ENCODE results near the gene ZNF490.
A peak's percentile ranks its signal among the peaks of the same experiment; 100 is the strongest.
"Not testable (repeated sequence)": the region's sequence is repeated elsewhere in the genome, so short reads cannot be mapped to it uniquely, and the experiment has no call there.

The ZNF490 gene

DNA sequence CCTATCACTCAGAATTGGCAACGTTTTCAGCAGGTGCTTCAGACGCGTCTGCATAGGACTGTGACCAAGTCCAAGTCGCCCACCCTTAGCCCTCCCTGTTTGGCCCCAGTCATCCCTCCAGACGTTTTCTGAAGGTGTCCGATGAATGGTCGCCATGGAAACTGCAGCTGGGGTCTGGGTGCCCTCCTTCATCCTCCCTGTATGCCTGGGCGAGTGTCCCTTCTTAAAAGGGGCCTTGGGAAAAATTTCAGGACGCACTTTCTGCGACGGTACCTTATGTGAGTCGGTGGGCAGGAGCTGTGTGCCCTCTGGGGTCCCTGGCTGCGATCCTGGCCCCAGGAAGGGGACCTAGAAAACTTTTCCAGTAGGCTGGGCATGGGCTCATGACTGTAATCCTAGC lies 30.8 kb upstream of the ZNF490 start:
- Histone ChIP-seq H3K36me3 (ENCODE audit: control insufficient read depth, insufficient read depth, low read length) (no peaks in the 10 kb centered on the region), H3K27me3 (ENCODE audit: control insufficient read depth, insufficient read depth, low read length) (no peaks in the 10 kb centered on the region), H3K27ac (ENCODE audit: low read depth, low read length) (no peak overlapping the region), H3K4me3 (ENCODE audit: low read length) (no peak overlapping the region), H3K9ac (ENCODE audit: low read length) (no peak overlapping the region), H3K4me1 (ENCODE audit: control insufficient read depth, insufficient read depth, low read length) (peaks cover 3% of the 10 kb centered on the region)

DNA sequence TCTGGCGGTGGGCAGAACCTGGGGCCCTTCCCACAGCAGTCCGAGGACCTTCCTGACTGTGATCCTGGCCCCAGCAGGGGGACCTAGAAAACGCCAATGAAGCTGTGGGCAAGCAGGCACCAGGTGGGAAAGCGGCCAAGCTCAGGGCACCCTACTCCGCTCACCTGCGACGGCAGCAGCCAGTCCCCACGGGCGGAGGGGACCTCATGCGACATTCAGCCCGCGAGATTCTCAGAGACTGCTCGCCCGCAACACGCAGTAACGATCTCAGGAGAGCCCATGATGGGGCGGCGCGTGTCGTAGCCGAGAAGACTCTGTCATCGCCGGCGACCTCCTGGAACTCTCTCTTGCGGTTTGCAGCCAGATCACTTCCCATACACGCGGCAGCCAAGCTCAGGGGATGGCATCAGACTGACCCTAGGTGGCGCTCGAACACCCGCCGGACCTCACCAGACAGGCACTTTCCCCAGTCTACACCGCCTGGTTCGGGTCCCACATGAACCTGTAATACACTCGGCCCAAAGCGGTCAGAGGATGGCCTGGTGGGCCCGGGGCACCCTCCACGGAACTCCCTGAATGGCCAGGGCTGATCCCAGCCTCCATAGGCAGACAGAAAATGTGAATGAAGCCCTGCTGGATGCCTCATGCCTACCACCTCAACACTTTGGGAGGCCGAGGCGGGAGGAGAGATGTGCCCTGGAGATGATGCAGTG lies 29.4 kb upstream of the ZNF490 start:
- Histone ChIP-seq H3K9ac (ENCODE audit: low read length) (no peak overlapping the region), H3K4me3 (ENCODE audit: low read length) (peak overlapping the region; percentile 42), H3K36me3 (ENCODE audit: control insufficient read depth, insufficient read depth, low read length) (no peaks in the 10 kb centered on the region), H3K27ac (ENCODE audit: low read depth, low read length) (no peak overlapping the region), H3K4me1 (ENCODE audit: control insufficient read depth, insufficient read depth, low read length) (peaks cover 3% of the 10 kb centered on the region), H3K27me3 (ENCODE audit: control insufficient read depth, insufficient read depth, low read length) (no peaks in the 10 kb centered on the region)

DNA sequence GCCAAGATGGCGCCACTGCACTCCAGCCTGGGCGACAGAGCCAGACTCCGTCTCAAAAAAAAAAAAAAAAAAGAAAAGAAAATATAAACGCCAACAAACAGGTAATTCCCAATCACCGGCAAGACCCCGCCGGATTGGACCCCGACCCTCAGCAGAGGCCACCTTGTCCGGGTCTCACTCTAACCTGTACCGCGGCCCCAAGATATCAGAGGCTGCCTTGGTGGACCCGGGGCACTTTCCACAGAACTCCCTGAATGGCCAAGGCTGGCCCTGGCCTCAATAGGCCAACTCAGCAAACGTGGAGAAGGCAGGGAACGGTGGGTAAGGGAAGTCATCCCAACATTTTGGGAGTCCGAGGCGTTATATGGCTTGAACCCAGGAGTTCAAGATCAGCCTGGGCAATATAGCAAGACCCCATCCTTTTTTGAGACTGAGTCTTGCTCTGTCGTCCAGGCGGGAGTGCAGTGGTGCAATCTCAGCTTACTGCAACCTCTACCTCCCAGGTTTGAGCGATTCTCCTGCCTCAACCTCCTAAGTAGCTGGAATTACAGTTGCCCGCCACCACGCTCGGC lies 28.1 kb upstream of the ZNF490 start:
- Histone ChIP-seq H3K36me3 (ENCODE audit: control insufficient read depth, insufficient read depth, low read length) (no peaks in the 10 kb centered on the region), H3K9ac (ENCODE audit: low read length) (no peak overlapping the region), H3K4me1 (ENCODE audit: control insufficient read depth, insufficient read depth, low read length) (peaks cover 3% of the 10 kb centered on the region), H3K27me3 (ENCODE audit: control insufficient read depth, insufficient read depth, low read length) (no peaks in the 10 kb centered on the region), H3K27ac (ENCODE audit: low read depth, low read length) (no peak overlapping the region), H3K4me3 (ENCODE audit: low read length) (no peak overlapping the region)

DNA sequence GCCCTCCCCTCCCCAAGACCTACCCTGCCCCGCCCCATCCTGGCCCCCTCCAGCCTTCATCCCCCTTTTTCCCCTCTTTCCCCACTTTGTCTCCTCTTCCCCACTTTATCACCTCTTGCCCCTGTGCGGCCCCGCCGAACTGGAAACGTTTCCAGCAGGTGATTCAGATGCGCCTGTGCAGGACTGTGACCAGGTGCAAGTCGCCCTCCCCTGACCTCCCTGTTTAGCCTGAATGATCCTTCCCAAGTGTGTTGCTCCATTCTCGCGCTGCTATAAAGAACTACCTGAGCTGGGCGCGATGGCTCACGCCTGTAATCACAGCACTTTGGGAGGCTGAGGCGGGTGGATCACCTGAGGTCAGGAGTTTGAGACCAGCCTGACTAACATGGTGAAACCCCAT lies 26.0 kb upstream of the ZNF490 start:
- no peak overlapping the region for H3K4me3 ChIP-seq (ENCODE audit: low read length)
- no peak overlapping the region for H3K9ac ChIP-seq (ENCODE audit: low read length)
- no peaks in the 10 kb centered on the region for H3K27me3 ChIP-seq (ENCODE audit: control insufficient read depth, insufficient read depth, low read length)
- no peak overlapping the region for H3K27ac ChIP-seq (ENCODE audit: low read depth, low read length)
- peaks cover 3% of the 10 kb centered on the region for H3K4me1 ChIP-seq (ENCODE audit: control insufficient read depth, insufficient read depth, low read length)
- peaks cover 3% of the 10 kb centered on the region for H3K36me3 ChIP-seq (ENCODE audit: control insufficient read depth, insufficient read depth, low read length)

DNA sequence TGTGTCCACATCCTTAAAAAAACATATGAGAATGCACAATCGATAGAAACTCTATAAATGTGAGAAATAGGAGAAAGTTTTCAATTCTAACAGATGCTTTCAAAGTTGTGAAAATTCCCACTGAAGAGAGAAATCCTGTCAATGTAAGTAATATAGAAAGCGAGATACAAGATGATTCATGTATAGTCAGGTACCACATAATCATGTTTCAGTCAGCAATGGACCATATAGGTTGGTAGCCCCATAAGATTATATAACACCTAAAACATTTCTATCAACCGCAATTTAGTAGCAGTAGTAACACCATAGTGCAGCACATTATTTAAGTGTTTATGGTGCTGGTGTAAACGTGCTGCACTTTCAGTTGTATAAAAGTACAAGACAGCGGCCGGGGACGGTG lies 18.6 kb upstream of the ZNF490 start:
- H3K36me3 ChIP-seq (ENCODE audit: control insufficient read depth, insufficient read depth, low read length): peaks cover 27% of the 10 kb centered on the region
- no peaks in the 10 kb centered on the region for H3K27me3 ChIP-seq (ENCODE audit: control insufficient read depth, insufficient read depth, low read length)
- no peak overlapping the region for H3K27ac ChIP-seq (ENCODE audit: low read depth, low read length)
- H3K9ac ChIP-seq (ENCODE audit: low read length): no peak overlapping the region
- no peaks in the 10 kb centered on the region for H3K4me1 ChIP-seq (ENCODE audit: control insufficient read depth, insufficient read depth, low read length)
- no peak overlapping the region for H3K4me3 ChIP-seq (ENCODE audit: low read length)

DNA sequence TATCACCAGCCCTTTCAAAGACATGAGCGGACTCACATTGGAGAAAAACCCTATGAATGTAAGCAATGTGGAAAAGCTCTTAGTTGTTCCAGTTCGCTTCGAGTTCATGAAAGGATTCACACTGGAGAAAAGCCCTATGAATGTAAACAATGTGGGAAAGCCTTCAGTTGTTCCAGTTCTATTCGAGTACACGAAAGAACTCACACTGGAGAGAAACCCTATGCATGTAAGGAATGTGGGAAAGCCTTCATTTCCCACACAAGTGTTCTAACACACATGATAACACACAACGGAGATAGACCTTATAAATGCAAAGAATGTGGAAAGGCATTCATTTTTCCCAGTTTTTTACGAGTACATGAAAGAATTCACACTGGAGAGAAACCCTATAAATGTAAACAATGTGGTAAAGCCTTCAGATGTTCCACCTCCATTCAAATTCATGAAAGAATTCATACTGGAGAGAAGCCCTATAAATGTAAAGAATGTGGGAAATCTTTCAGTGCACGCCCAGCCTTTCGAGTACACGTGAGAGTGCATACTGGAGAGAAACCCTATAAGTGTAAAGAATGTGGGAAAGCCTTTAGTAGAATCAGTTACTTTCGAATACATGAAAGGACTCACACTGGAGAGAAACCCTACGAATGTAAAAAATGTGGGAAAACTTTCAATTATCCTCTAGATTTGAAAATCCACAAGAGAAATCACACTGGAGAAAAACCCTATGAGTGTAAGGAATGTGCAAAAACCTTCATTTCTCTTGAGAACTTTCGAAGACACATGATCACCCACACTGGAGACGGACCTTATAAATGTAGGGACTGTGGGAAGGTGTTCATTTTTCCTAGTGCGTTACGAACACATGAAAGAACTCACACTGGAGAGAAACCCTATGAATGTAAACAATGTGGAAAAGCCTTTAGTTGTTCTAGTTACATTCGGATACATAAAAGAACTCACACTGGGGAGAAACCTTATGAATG lies 17.7 kb upstream of the ZNF490 start:
- H3K4me1 ChIP-seq (ENCODE audit: control insufficient read depth, insufficient read depth, low read length): no peaks in the 10 kb centered on the region
- no peak overlapping the region for H3K4me3 ChIP-seq (ENCODE audit: low read length)
- H3K27me3 ChIP-seq (ENCODE audit: control insufficient read depth, insufficient read depth, low read length): no peaks in the 10 kb centered on the region
- peaks cover 24% of the 10 kb centered on the region for H3K36me3 ChIP-seq (ENCODE audit: control insufficient read depth, insufficient read depth, low read length)
- H3K9ac ChIP-seq (ENCODE audit: low read length): no peak overlapping the region
- no peak overlapping the region for H3K27ac ChIP-seq (ENCODE audit: low read depth, low read length)

DNA sequence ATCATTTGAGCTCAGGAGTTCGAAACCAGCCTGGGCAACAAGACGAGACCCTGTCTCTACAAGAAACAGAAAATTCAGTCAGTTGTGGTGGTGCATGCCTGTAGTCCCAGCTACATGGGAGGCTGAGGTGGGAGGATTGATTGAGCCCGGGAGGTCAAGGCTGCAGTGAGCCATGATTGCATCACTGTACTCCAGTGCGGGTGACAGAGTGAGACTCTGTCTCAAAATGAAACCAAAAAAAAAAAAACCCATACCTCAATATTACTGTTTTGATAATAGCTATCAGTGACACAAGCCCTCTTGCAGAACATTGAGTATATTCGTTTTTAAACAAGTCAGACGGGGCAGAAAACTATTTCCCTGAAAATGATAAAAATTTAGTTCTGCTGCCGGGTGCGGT lies 16.3 kb upstream of the ZNF490 start:
- Histone ChIP-seq H3K36me3 (ENCODE audit: control insufficient read depth, insufficient read depth, low read length) (peaks cover 24% of the 10 kb centered on the region), H3K4me3 (ENCODE audit: low read length) (no peak overlapping the region), H3K27me3 (ENCODE audit: control insufficient read depth, insufficient read depth, low read length) (no peaks in the 10 kb centered on the region), H3K4me1 (ENCODE audit: control insufficient read depth, insufficient read depth, low read length) (no peaks in the 10 kb centered on the region), H3K9ac (ENCODE audit: low read length) (no peak overlapping the region), H3K27ac (ENCODE audit: low read depth, low read length) (no peak overlapping the region)

DNA sequence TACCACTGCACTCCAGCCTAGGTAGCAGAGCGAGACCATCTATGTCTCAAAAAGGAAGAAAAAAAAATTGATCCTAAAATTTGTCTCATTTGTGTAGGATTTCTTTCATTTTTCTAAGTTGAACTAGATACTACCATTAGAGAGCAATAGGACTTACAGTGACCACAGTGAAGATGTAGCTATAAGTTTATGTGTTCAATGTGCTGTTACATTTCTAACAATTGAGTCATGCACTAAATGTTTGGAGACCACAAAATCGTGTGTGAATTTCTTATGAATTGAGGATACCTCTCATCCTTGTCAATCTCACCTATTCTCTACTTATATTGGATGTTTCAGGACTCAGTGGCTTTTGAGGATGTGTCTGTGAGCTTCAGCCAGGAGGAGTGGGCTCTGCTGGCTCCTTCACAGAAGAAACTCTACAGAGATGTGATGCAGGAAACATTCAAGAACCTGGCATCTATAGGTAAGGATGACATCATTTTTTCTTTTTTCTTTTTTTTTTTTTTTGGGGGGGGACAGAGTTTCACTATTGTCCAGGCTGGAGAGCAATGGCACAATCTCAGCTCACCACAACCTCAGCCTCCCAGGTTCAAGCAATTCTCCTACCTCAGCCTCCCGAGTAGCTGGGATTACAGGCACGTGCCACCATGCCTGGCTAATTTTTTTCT lies 12.9 kb upstream of the ZNF490 start:
- Histone ChIP-seq H3K4me3 (ENCODE audit: low read length) (no peak overlapping the region), H3K4me1 (ENCODE audit: control insufficient read depth, insufficient read depth, low read length) (no peaks in the 10 kb centered on the region), H3K36me3 (ENCODE audit: control insufficient read depth, insufficient read depth, low read length) (peaks cover 17% of the 10 kb centered on the region), H3K9ac (ENCODE audit: low read length) (no peak overlapping the region), H3K27me3 (ENCODE audit: control insufficient read depth, insufficient read depth, low read length) (no peaks in the 10 kb centered on the region), H3K27ac (ENCODE audit: low read depth, low read length) (no peak overlapping the region)

DNA sequence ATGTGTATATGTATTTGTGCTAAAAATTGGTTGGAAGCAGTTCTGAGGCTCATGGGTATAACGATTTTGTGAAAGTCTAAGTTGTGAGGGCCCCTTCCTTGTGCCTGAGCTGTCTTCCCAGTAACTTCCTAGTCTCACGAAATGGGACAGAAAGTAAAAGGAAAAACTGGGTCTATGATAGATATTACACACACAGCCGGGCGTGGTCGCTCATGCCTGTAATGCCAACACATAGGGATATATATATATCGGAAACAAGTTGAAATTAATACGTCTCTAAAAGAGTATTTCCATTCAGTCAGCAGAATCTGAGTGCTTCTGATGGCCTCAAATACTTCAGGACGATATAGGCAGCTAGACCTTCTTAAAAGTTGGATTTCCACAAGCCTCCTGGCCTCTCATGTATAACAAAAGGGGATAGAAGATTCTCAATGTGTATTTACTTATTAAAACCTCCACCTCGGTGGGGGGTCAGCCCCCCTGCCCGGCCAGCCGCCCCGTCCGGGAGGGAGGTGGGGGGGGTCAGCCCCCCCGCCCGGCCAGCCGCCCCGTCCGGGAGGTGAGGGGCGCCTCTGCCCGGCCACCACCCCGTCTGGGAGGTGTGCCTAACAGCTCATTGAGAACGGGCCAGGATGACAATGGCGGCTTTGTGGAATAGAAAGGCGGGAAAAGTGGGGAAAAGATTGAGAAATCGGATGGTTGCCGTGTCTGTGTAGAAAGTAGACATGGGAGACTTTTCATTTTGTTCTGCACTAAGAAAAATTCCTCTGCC lies 10.8 kb upstream of the ZNF490 start:
- not testable (repeated sequence) for H3K36me3 ChIP-seq (ENCODE audit: control insufficient read depth, insufficient read depth, low read length); H3K27me3 ChIP-seq (ENCODE audit: control insufficient read depth, insufficient read depth, low read length); H3K9ac ChIP-seq (ENCODE audit: low read length); H3K4me1 ChIP-seq (ENCODE audit: control insufficient read depth, insufficient read depth, low read length); H3K27ac ChIP-seq (ENCODE audit: low read depth, low read length); H3K4me3 ChIP-seq (ENCODE audit: low read length)

DNA sequence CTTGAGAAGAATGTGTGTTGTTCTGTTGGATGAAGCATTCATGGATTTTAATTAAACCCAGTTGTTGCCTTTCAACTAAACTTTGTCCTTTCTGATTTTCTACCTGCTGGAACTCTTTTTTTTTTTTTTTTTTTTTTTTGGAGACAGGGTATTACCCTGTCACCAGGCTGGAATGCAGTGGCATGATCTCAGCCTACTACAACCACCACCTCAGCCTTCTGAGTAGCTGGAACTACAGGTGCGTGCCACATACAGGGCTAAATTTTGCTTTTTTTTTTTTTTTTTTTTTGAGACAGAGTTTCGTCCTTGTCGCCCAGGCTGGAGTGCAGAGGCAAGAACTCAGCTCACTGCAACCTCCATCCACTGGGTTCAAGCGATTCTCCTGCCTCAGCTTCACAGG lies 7.0 kb upstream of the ZNF490 start:
- no peaks in the 10 kb centered on the region for H3K27me3 ChIP-seq (ENCODE audit: control insufficient read depth, insufficient read depth, low read length)
- no peak overlapping the region for H3K9ac ChIP-seq (ENCODE audit: low read length)
- no peaks in the 10 kb centered on the region for H3K4me1 ChIP-seq (ENCODE audit: control insufficient read depth, insufficient read depth, low read length)
- H3K4me3 ChIP-seq (ENCODE audit: low read length): no peak overlapping the region
- no peak overlapping the region for H3K27ac ChIP-seq (ENCODE audit: low read depth, low read length)
- peaks cover 7% of the 10 kb centered on the region for H3K36me3 ChIP-seq (ENCODE audit: control insufficient read depth, insufficient read depth, low read length)

DNA sequence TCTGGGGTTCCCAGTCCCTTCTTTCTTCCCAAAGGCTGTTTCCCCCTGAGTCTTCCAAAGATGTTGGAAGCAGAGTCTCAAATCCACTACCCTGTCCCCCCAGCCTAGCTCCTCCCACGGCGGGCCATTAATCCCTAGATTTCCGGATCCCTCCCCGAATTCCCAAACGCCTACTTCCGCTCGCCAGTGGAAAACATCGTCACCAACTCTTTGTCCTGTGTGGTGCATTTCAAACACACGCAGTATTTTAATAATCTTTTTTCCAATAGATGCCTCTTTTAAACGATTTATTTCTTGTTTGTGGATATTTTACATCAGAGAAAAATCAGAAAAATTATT lies 717 bp upstream of the ZNF490 start:
- peaks cover 9% of the 10 kb centered on the region for H3K36me3 ChIP-seq (ENCODE audit: control insufficient read depth, insufficient read depth, low read length)
- no peaks in the 10 kb centered on the region for H3K27me3 ChIP-seq (ENCODE audit: control insufficient read depth, insufficient read depth, low read length)
- peak overlapping the region; percentile 99 for H3K4me3 ChIP-seq (ENCODE audit: low read length)
- peaks cover 3% of the 10 kb centered on the region for H3K4me1 ChIP-seq (ENCODE audit: control insufficient read depth, insufficient read depth, low read length)
- H3K27ac ChIP-seq (ENCODE audit: low read depth, low read length): peak overlapping the region; percentile 98
- peak overlapping the region; percentile 97 for H3K9ac ChIP-seq (ENCODE audit: low read length)

DNA sequence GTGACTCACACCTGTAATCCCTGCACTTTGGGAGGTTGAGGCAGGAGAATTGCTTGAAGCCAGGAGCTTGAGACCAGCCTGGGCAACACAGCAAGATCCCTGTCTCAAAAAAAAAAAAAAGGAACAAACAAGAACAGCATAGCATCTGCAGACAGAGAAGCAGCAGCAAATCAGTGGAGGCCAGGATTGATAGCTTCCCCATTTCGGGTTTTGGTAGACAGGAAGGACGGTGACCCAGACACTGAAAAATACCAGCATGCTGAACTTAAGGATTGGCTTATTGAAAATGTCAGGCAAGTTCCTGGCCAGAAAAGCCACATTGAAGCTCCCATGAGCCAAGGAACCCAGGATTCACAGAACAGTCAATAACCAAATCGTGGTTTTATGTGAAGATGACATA lies 3.0 kb downstream of the ZNF490 start:
- H3K4me1 ChIP-seq (ENCODE audit: control insufficient read depth, insufficient read depth, low read length): peaks cover 3% of the 10 kb centered on the region
- no peaks in the 10 kb centered on the region for H3K27me3 ChIP-seq (ENCODE audit: control insufficient read depth, insufficient read depth, low read length)
- H3K9ac ChIP-seq (ENCODE audit: low read length): no peak overlapping the region
- H3K36me3 ChIP-seq (ENCODE audit: control insufficient read depth, insufficient read depth, low read length): peaks cover 2% of the 10 kb centered on the region
- no peak overlapping the region for H3K4me3 ChIP-seq (ENCODE audit: low read length)
- H3K27ac ChIP-seq (ENCODE audit: low read depth, low read length): no peak overlapping the region
